Glomerular visceral epithelial cell (primary cell): ENCODE measurements around the gene PSMB10.
"Not testable (repeated sequence)": the region's sequence is repeated elsewhere in the genome, so short reads cannot be mapped to it uniquely, and the experiment has no call there.

Experiments
- DNase-seq: peaks from one replicate; pipeline ENCODE4 v3.0.0-alpha.2; 2016; ENCODE audit errors: extremely low spot score

The PSMB10 gene

GRCh38 chr16:67924140-67924906 lies 12.3 kb downstream of the PSMB10 start:
- DNase-seq, result no peak

- DNase-seq, result no peak
These were observed 13.1 kb downstream of the PSMB10 start for GRCh38 chr16:67923414-67924116.

- no peak for DNase-seq
These were observed 13.9 kb downstream of the PSMB10 start for GRCh38 chr16:67922740-67923139.

GRCh38 chr16:67922221-67922620 lies 14.4 kb downstream of the PSMB10 start:
- DNase-seq, result no peak

- no peak for DNase-seq
These were observed 16.9 kb downstream of the PSMB10 start for GRCh38 chr16:67919622-67920221.

- peak; percentile 68 for DNase-seq
These were observed 18.8 kb downstream of the PSMB10 start for GRCh38 chr16:67917852-67918236.

- DNase-seq, result no peak
These were observed 19.4 kb downstream of the PSMB10 start for GRCh38 chr16:67917140-67917851.

- DNase-seq, result no peak
These were observed 20.6 kb downstream of the PSMB10 start for GRCh38 chr16:67915831-67916723.

- not testable (repeated sequence) for DNase-seq
These were observed 21.2 kb downstream of the PSMB10 start for GRCh38 chr16:67915496-67915769.

GRCh38 chr16:67914758-67915495 lies 21.7 kb downstream of the PSMB10 start:
- no peak for DNase-seq

GRCh38 chr16:67910158-67910557 lies 26.5 kb downstream of the PSMB10 start:
- peak; percentile 41 for DNase-seq

- no peak for DNase-seq
These were observed 27.5 kb downstream of the PSMB10 start for GRCh38 chr16:67909056-67909742.

GRCh38 chr16:67907397-67908180 lies 29.1 kb downstream of the PSMB10 start:
- DNase-seq, result no peak

- no peak for DNase-seq
These were observed 33.8 kb downstream of the PSMB10 start for GRCh38 chr16:67902831-67903230.

- DNase-seq, result no peak
These were observed 34.9 kb downstream of the PSMB10 start for GRCh38 chr16:67901734-67902133.

- no peak for DNase-seq
These were observed 39.4 kb downstream of the PSMB10 start for GRCh38 chr16:67897231-67897630.

GRCh38 chr16:67893743-67894399 lies 42.8 kb downstream of the PSMB10 start:
- DNase-seq, result peak; percentile 20

- DNase-seq, result peak; percentile 94
These were observed 43.5 kb downstream of the PSMB10 start, which contains the start of gene PSKH1 for GRCh38 chr16:67892899-67893742. TSS of gene PSKH1 (plus strand) at chr16:67893254. CDS start at chr16:67908750, 15,496 bp downstream.
